ENCODE measurements around the gene EFCC1. TPM values are rescaled to one million over a fixed set of nuclear protein-coding genes. Genes with fewer than 3 reads are reported as not detected.

EFCC1 gene
- total RNA-seq, 1 donor from 2014 or later: not detected

- H3K4me3 ChIP-seq (ENCODE audit: low read depth, low read length): no peak overlapping the region
- no peak for TF ChIP-seq CTCF (IDR thresholded peaks at IDR 0.05; ENCODE audit: insufficient read depth, low read length, poor library complexity, severe bottlenecking)
- peaks cover 69% of the 10 kb centered on the region for H3K27me3 ChIP-seq (ENCODE audit: control insufficient read depth, insufficient read depth, low read length)
- no peaks in the 10 kb centered on the region for H3K36me3 ChIP-seq (ENCODE audit: control insufficient read depth, insufficient read depth, low read length)
- DNase-seq (ENCODE audit: low read depth): no peak
These were observed 885 bp downstream of the EFCC1 start for GRCh38 chr3:129001806-129002572.

DNA sequence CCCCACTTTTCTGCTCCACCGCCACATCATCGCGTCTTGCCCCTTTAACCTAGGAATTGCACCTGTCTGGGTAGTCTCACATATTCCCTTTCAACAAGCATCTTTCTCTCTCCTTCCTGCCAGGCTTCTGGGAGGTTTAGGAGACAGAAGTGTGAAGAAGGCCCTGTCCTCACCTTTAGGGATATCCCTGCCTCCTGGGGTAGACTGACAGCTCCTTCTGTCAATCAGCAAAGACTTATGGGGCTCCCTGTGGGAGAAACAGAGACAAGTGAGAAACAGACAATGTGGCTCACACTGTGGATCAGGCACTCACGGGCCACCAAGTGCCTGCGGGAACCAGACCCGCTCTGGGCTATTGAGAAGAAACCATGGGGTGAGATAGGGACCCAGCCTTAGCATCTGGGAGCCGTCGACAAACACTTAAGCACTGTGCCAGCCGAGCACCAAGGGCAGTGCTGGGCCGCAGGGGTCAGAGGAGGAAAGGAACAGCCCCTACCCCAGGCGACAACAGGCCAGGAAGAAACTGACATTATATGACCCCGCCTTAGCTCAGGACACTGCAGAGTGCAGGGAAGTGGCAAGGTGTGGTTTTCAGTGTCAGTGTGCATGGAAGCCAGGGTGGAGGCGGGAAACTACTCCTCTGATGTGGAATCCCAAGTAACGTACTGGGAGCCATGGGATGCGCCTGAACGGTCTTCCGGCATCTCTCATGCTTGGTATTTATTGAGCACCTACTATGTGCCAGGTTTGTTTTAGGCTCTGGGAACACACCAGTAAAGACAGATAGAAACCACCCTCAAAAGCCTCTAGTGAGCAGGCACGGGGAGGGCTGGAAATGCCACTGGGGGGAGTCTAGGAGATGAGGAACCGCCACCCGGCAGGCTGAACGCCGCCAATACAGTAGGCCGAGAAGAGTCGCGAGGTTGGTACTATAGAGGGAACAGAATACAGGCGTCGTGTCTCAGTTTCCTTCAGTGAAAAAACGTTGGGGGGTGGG, 1.8 kb downstream of the EFCC1 start:
- no peak for DNase-seq (ENCODE audit: low read depth)
- Histone ChIP-seq H3K27me3 (ENCODE audit: control insufficient read depth, insufficient read depth, low read length) (peaks cover 76% of the 10 kb centered on the region), H3K4me3 (ENCODE audit: low read depth, low read length) (no peak overlapping the region), H3K36me3 (ENCODE audit: control insufficient read depth, insufficient read depth, low read length) (no peaks in the 10 kb centered on the region)
- TF ChIP-seq CTCF (IDR thresholded peaks at IDR 0.05; ENCODE audit: insufficient read depth, low read length, poor library complexity, severe bottlenecking): no peak

- peaks cover 76% of the 10 kb centered on the region for H3K27me3 ChIP-seq (ENCODE audit: control insufficient read depth, insufficient read depth, low read length)
- no peak overlapping the region for H3K4me3 ChIP-seq (ENCODE audit: low read depth, low read length)
- TF ChIP-seq CTCF (IDR thresholded peaks at IDR 0.05; ENCODE audit: insufficient read depth, low read length, poor library complexity, severe bottlenecking): no peak
- no peak for DNase-seq (ENCODE audit: low read depth)
- H3K36me3 ChIP-seq (ENCODE audit: control insufficient read depth, insufficient read depth, low read length): no peaks in the 10 kb centered on the region
These were observed 2.5 kb downstream of the EFCC1 start for GRCh38 chr3:129003578-129004112.

- TF ChIP-seq CTCF (IDR thresholded peaks at IDR 0.05; ENCODE audit: insufficient read depth, low read length, poor library complexity, severe bottlenecking): no peak
- H3K4me3 ChIP-seq (ENCODE audit: low read depth, low read length): no peak overlapping the region
- peaks cover 72% of the 10 kb centered on the region for H3K27me3 ChIP-seq (ENCODE audit: control insufficient read depth, insufficient read depth, low read length)
- no peak for DNase-seq (ENCODE audit: low read depth)
- H3K36me3 ChIP-seq (ENCODE audit: control insufficient read depth, insufficient read depth, low read length): no peaks in the 10 kb centered on the region
These were observed 3.7 kb downstream of the EFCC1 start for GRCh38 chr3:129004639-129005295.

- Histone ChIP-seq H3K27me3 (ENCODE audit: control insufficient read depth, insufficient read depth, low read length) (peaks cover 68% of the 10 kb centered on the region), H3K4me3 (ENCODE audit: low read depth, low read length) (no peak overlapping the region), H3K36me3 (ENCODE audit: control insufficient read depth, insufficient read depth, low read length) (no peaks in the 10 kb centered on the region)
- no peak for TF ChIP-seq CTCF (IDR thresholded peaks at IDR 0.05; ENCODE audit: insufficient read depth, low read length, poor library complexity, severe bottlenecking)
- DNase-seq (ENCODE audit: low read depth): no peak
These were observed 4.6 kb downstream of the EFCC1 start for GRCh38 chr3:129005526-129006303.

Data from kidney epithelial cell (primary cell).